COLO829 (cell line): ENCODE data around the gene PIM1.
"Not testable (repeated sequence)": the region's sequence is repeated elsewhere in the genome, so short reads cannot be mapped to it uniquely, and the experiment has no call there.

Experiments
- DNase-seq: peaks from one replicate; pipeline ENCODE4 v3.0.0; 2012; ENCODE audit warnings: low spot score

Gene PIM1

GRCh38 chr6:37169496-37170272 is at the start of gene PIM1:
Gene PIM1, plus strand, starts transcription at chr6:37170152. Its CDS starts 424 bp downstream, at chr6:37170576.
- DNase-seq, result peak; percentile 97

DNA sequence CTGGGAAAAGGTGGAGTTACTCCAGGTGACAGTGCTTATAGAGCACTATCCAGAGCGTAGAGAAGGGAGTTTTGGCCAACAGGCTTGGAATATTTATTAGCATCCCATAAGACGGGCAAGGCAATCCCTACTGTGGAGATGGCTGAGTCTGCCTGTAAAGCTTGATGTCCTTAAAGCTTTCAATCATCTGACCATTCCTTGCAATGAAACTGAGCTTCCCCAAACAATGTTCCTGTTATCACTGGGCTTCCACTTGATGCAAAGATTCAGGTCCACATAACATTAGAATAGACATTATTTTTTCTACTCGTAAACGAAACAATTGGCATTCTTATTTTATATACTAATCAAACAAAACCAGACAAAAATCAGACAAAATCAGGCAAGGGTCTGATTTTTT is 48.4 kb upstream of the PIM1 start:
- DNase-seq, result no peak

DNA sequence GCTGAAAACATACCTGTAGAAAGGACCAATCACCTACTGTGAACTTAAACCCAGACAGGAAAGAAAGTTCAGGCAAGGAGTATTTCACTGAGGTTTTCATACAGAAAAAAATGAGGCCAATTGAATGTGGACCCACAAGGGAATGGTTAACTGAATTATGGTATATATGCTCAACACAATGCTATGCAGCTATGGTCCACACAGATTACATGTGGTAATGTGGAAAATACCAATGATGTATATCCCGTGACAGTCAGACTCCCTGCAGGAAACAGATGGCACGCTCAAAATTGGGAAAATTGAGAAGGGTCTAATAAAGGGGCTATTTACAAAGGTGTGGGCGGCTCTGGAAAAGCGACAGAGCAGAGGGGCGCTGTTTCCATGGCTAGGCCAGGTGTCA is 47.1 kb upstream of the PIM1 start:
- no peak for DNase-seq

- DNase-seq, result no peak
Measured at GRCh38 chr6:37123957-37124729, 45.8 kb upstream of the PIM1 start.

DNA sequence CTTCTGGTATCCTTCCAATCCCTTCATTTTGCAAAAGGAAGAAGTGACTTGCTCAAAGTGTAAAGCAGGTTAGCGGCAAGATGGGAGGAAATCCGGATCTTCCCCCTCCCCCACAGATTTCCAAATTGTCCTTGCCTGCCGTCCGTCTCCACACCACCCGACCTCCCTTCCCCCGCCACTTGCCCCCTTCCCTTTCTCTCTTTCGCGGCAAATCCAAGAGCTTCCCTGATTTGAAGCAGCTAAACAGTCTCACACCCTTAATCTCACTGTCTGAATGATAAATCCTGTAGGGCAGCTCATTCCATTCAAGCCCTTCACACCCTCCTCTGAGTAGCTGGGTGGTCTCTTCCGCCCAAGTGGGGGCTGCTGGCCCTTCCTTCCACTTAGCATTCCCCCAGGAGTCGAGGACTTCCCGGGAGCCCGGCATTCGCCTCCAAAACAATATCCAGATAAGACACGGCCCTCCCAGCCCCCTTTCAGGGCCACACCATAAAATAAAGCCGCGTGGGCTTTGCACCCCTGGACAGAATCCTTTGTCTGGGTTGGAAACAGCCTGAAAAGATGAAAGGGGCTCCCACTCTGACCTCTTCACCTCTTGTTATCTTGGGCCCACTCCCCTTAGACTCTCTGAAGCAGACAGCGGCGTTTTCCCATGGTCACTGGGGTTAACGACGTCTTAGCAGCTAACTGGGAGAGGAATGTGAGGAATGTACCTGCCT is 44.0 kb upstream of the PIM1 start:
- no peak for DNase-seq

- DNase-seq, result no peak
Measured at GRCh38 chr6:37126493-37126958, 43.4 kb upstream of the PIM1 start.

- no peak for DNase-seq
Measured at GRCh38 chr6:37126961-37127616, 42.9 kb upstream of the PIM1 start.

DNA sequence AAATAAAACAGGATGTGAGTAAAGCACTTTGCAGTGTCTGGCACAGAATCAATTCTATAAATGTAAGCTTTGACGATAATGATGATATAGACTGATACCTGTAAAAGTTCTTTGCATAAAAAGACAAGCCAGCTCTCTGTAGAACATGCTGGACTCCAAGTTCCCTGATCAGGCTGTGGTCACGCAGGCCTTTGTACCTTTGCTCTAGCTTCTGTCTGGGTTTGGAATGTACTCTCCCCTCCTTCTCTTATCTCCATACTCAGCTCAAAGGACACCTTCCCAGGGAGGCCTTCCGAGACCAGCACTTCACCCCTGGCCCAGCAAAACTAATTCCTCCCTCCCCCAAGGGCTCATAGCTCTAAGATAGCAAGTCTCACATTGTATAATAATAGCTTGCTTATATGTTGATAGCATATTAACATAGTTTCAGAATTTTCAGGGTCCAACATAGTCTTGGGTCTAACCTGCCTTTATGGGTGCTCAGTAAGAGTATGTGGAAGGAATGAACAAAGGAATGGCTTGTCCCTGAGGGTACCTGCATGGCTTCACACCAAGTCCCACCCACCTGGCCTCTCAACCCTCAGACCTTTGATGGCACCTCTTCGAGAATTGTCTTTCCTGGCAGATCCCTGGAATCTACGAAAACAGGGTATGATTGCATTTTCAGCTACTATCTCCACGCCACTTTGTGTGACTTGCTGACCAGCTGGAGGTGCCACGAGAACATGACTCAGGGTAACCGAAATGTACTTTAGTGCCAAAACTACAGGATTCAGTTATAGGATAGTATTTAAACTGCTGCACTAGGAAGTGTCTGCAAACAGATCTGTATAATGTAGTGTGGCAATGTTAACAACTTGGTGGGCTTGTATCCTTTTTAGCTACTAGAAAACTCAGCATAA is 41.7 kb upstream of the PIM1 start:
- DNase-seq, result no peak

- not testable (repeated sequence) for DNase-seq
Measured at GRCh38 chr6:37128863-37129443, 41.0 kb upstream of the PIM1 start.

DNA sequence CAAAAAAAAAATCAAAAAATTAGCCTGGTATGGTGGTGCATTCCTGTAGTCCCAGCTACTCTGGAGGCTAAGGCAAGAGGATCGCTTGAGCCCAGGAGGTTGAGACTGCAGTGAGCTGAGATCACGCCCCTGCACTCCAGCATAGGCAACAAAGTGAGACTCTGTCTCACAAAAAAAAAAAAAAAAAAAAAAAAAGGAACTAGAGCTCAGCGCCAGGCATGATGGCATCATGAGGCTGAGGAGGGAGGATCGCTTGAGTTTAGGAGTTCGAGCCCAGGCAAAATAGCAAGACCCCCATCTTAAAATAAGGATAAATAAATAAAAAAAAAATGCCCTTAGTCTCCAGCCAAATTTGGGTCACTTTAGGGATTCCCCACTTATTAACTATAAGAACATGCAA is 40.4 kb upstream of the PIM1 start:
- DNase-seq, result no peak

DNA sequence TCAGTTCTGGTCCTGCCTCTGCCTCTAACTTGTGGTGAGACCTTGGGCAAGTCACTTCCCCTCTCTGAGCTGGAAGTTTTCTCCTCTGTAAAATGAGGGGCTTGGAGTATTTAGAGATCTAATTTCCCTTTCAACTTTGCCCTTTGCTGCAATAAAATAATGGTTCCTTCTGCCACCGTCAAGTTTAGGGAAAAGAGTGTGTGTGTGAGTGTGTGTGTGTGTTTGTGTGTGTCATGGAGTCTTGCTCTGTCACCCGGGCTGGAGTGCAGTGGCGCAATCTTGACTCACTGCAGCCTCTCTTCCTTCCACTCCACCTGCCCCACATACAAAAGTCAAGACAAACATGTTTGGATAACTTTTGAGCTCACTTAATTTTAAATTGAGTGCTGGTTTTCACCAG is 39.2 kb upstream of the PIM1 start:
- DNase-seq, result no peak

DNA sequence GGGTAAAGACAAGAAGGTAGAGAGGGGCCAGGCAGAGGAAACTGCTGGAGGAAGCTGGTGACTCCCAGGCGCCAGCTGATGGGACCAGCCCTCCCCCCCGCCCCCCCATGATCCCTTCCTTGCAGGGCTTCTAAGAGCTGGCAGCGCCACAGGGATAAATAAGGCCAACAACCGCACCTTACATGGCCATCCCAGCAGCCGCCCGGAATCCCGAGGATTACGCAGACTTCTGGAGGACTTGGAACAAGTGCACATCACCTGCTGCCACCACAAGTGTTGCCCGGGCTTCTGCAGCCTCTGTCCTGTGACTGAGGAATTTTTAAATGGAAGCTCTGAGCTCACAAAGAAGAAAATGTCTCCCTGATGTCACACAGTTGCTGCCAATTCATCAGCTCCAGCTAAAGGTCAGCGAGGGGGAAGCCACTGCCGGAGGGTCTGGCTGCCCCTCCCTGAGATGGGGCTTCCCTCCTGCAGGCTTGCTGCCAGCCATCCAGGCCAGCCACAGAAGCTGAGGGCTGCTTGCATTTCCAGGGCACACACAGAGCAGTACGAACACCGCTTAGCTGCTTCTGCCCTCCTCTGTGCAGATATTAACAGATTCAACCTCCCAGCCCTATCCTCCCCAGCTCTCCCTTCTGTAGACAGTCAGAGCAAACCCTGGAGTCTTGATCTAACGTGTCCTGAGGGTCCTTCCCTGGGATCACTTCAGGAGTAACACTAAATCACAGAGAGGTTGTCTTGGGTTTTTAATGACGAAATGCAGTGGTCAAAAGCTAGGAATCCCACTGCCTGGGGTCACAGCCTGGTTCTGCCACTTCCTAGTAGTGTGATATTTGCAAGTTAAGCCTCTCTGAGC is 38.6 kb upstream of the PIM1 start:
- DNase-seq, result no peak

- DNase-seq, result no peak
Measured at GRCh38 chr6:37131960-37132253, 38.0 kb upstream of the PIM1 start.

- DNase-seq, result no peak
Measured at GRCh38 chr6:37134036-37134395, 35.9 kb upstream of the PIM1 start.

GRCh38 chr6:37134396-37135191 is 35.4 kb upstream of the PIM1 start:
- no peak for DNase-seq

DNA sequence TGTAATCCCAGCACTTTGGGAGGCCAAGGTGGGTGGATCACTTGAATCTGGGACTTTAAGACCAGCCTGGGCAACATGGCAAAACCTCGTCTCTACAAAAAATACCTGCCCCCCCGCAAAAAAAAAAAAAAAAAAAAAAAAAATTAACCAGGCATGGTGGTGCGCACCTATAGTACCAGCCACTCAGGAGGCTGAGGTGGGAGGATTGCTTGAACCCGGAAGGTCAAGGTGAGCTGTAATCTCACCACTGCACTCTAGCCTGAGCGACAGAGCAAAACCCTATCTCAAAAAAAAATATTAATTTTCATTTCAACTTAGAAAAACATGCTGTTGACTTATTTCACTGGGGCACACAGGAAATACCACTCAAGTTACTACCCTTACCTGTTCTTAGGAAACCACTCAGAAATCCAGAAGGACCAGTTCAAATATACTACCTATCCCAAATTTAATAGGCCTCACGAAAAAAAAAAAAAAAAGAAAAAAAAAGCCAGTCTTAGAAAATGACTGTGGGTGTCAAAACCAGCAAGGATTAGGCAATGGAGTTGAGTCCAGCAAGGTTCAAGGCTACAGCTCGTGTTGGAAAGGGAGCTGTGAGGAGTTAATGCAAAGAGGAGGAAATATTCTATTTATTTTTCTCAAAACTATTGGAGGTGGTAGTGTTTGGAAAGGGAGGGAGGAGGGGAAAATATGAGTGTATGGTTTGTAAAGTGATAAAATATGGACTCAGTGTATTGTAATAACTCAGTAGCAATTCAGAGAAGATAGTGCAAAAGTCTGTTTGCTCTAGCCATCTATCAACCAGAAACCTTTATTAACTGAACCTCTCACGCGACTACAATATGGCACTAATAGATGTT is 33.9 kb upstream of the PIM1 start:
- DNase-seq, result no peak

DNA sequence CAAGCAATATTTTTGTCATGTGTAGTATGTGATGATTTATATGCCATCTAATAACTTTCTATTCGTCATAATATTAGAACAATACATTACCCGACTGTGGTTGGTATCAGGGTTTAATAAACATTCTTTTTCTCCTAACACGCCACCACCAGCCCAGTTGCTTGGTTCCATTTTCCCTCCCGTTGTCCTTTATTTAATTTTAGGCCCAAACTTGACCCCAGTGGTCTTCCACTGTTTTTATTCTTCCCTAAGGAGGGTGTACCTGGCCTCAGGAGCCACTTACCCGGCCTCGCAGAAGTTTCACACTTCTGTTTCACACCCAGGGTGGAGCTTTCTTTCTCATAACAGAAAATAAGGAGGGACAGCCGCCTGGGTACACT is 33.1 kb upstream of the PIM1 start:
- DNase-seq, result no peak
